Fibroblast of skin of right quadriceps (primary cell): ENCODE results near the gene AKAP13.
"Not testable (repeated sequence)": the region's sequence is repeated elsewhere in the genome, so short reads cannot be mapped to it uniquely, and the experiment has no call there.

ENCODE experiments used
- DNase-seq: peaks from one replicate; pipeline ENCODE4 v3.0.0-alpha.2; 2013

The AKAP13 gene

DNA sequence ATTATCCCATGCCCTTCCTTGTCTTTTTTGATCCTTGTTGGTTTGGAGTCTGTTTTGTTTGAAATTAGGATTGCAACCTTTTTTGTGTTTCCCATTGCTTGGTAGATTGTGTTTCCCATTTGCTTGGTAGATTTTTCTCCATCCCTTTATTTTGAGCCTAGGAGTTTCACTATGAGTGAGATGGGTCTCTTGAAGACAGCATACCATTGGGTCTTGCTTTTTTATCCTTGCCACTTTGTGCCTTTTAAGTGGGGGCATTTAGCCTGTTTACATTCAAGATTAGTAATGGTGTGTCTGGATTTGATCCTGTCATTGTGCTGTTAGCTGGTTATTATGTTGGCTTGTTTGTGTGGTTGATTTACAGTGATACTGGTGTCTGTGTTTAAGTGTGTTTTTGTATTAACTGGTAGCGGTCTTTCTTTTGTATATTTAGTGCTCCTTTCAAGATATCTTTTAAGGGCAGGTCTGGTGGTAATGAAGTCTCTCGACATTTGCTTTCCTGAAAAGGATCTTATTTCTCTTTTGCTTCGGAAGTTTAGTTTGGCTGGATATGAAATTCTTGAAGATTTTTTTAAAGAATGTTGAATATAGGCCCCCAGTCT, 70.8 kb downstream of the AKAP13 start:
- no peak for DNase-seq

- DNase-seq = no peak
Measured at GRCh38 chr15:85452436-85452835, 72.0 kb downstream of the AKAP13 start.

DNA sequence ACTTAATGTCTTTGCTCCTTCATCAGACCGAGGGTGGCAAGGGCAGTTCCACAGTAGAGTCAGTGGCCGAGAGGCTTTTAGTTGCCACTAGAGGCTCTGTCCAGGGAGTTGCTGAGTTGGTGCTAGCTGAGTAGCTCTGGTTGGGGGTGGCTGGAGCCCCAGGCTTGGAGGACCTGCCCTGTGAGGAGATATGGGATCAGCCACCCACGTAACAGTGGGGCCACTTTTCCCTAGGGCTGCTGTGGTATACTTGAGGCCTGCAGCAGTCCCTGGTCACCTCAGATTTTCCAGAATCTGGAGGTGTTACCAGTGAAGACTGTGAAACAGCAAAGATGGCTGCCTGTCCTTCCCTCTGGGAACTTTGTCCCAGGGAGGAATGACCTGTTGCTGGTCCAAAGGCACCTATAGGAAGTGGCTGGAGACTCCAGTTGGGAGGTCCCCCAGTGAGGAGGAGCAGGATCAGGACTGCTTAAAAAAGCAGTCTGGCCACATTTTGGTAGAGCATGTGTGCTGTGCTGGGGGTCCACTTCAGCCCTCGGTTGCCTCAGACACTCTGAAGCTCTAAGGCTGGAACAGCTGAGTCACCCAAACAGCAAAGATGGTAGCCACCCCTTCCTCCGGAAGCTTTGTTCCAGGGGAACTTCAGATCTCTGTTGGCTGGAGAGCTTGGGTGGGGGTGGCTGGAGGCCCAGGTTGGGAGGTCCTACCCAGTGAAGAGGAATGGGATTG, 72.9 kb downstream of the AKAP13 start:
- no peak for DNase-seq

GRCh38 chr15:85454403-85454802, 74.0 kb downstream of the AKAP13 start:
- DNase-seq = no peak

- DNase-seq = no peak
Measured at GRCh38 chr15:85455891-85456290, 75.5 kb downstream of the AKAP13 start.

DNA sequence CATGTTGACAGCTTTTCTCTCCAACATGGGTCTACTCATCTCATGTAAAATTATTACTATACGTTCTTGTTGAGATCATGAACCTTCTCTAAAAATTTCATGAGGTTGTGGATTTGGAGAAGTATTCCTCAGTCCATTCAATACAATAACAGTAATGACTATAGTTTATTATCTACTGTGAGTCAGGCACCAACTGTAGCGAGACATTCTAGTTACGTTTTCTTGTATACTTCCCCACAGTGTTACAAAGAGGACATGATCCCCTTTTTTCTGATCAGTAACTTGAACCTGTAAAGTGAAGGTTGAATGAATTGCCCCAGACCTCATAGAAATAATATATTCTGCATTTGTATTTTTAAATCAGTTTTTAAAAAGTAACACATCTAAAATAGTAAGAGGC, 76.4 kb downstream of the AKAP13 start:
- DNase-seq = no peak

GRCh38 chr15:85457392-85457968, 77.1 kb downstream of the AKAP13 start:
- no peak for DNase-seq

- no peak for DNase-seq
Measured at GRCh38 chr15:85458764-85459163, 78.4 kb downstream of the AKAP13 start.

DNA sequence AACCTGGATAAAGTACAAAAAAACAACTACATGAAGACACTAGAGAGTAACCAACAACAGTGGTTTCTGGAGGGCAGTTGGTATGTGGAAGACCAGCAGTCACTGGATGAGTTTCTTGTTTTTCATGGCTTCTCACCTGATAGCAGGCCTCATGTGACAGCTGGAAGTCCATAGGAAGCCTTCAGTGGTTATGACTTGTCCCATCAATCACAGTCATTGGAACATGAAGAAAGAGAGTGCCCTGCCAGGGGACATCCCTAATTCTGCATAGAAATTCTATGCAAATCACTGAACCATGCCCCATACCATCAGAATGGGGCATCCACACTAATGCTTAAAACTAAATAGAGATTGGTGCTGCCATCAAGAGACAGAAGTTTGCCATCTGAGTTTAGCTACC, 81.6 kb downstream of the AKAP13 start:
- DNase-seq = no peak

DNA sequence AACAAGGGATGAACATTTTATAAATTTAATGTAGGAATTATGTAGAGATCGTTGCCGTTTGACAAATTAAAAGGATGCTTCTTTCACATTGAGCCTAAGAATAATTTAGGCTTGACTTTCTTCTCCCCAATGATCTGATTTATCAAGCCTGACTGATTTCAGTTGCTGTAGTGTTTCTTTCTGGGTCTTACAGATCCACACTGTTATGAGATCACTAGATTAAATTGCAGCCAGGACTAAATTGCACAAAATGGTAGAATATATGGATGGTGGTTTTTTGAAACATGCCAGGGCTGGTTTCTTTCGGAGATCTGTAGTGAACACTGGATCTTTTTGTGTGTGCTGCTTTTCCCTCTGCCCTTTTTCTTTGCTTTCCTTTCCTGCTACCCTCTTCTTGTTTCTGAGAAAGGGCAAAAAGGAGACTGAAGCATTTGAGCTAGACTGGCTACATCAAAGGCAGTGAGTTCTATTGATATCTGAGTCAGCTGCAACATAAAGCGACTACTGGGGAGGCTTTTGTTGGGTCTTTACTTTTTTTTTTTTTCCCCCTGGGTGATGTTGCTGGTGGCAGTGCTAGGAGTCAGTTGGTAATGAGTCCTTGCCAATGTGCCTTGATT, 83.0 kb downstream of the AKAP13 start:
- no peak for DNase-seq

GRCh38 chr15:85463976-85464375, 83.6 kb downstream of the AKAP13 start:
- DNase-seq = no peak

GRCh38 chr15:85464471-85464870, 84.1 kb downstream of the AKAP13 start:
- DNase-seq = no peak

DNA sequence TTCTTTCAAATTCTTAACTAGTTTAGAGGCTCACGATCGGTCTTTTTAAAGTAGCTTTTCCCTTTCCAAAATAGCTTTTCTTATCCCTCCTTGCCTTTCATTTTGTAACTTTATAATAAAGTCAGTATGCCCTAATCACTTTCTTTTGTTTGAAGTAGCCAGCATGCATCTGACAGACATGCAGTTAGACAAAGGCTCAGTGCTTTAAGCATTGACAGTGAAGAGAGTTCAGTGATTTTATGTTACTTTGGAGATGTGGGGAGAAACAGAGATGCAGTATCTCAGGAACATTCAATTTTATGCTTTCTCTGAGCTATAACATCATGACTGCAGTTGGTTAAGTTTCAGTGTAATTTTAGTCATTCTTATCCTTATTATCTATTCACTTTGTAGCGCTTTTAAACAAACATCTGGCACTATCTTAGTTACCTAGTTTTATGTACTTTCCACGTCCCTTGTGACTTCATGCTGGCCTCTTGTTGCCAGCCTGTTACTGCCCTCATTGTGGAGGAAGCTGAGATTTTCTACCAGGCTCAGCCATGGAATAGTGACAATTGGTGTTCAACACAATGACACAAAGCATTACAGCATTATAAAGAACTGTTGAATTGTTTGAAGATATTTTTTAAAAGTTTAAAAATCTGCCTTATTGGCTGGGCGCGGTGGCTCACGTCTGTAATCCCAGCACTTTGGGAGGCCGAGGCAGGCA, 90.3 kb downstream of the AKAP13 start:
- DNase-seq = no peak

GRCh38 chr15:85472349-85472748, 91.9 kb downstream of the AKAP13 start:
- DNase-seq = no peak

DNA sequence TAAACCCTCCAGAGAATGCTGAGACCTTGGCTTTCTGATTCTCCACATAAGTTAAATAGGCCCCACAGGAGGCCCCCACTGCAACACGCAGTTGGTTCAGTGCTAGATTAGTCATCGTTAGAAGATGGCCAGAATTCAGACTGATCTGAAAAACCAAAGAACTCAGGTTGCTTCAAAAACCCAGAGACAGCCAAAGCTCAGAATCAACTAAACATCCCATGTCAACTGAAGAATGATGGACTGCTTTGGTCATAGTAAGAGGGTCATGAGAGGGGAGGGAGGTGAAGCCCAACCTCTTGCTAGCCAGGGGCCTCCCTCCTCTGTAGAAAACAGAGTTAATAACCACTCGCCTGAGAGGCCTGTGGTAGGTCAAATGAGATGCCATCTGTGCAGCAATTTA, 93.1 kb downstream of the AKAP13 start:
- DNase-seq = peak; percentile 72

DNA sequence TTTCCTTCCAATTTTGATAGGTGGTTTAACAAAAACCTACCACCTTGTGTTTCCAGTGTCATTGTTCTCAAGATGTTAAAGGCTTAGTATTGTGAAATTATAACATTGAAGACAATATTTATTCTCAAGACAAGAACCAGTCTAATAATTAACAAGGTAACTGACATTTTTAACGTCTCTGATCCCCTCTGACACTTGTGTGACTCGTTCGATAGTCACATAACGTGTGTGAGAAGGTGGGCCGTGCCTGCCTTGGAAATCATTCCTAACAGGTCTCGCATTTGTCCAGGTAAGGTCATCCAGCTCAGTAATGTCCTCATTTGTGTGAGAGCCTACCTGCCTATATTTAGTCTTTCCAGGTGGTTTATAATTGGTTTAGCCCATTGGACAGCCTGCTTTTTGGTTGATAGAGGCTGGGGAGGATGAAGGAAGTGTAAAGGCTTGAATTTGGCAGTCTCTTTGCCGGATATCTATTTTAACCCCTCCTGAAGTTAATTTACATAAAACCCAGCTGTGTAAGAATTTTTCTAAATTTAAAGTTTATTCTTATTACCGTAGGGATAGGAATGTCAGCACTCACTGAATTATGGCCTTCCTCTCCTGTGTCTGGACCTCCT, 94.4 kb downstream of the AKAP13 start:
- no peak for DNase-seq

GRCh38 chr15:85475317-85475701, 94.9 kb downstream of the AKAP13 start:
- DNase-seq = peak; percentile 19

DNA sequence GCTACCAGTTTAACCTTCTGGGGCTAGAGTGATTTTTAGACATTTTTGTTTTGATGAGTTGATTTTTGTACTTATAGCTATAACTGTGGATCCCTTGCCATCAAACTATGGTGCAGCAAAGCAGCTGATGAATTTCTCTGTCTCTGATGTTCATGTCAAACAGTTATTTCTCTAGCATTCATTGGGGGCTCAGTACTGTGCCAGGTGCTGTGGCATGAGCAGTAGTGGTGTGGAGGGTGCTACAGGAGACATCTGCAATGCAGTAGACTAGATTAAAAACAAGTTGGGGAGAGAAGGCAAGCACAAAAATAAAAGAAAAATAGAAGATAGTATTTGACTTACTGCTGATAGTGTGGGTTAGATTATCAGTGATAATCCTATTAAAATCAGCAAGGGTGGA, 95.3 kb downstream of the AKAP13 start:
- no peak for DNase-seq

DNA sequence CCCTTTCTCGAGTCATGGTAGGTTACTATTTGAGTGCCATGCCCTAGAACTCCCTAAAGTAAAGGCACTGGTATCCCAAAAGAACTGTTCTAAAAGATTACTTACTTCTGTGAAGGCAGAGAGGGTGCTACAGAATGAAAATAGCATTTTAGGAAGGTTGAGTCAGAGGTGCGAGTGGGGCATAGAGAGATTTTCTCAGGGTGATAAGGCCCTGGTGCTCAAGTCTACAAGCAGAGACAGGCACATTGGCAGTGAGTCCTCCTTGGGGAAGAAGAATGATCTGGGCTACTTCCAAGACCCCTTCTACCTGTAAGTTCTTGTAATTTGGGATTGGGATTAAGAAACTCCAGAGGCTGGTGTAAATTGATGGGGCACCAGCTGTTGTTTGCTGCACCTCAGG, 96.7 kb downstream of the AKAP13 start:
- DNase-seq = no peak

DNA sequence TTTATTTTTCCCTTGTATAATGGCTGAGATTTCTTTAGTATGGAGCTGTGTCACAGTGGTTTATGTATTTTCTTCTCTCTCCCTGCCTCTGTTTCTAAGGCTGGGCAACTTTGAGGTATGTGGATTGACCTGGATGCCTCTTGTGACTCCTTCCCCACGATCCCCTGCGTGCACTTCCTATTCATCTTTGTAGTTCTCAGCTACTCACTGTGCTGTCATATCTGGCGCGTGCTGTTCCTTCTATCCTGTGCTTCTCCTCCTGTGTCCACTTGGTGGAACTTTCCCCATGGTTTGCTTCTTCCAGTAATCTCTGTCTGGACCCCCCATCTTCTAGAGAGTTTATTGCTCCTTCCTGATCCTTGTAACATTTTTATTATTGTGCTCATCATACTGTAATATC, 97.3 kb downstream of the AKAP13 start:
- peak; percentile 59 for DNase-seq

GRCh38 chr15:85479071-85479647, 98.8 kb downstream of the AKAP13 start:
- peak; percentile 82 for DNase-seq

DNA sequence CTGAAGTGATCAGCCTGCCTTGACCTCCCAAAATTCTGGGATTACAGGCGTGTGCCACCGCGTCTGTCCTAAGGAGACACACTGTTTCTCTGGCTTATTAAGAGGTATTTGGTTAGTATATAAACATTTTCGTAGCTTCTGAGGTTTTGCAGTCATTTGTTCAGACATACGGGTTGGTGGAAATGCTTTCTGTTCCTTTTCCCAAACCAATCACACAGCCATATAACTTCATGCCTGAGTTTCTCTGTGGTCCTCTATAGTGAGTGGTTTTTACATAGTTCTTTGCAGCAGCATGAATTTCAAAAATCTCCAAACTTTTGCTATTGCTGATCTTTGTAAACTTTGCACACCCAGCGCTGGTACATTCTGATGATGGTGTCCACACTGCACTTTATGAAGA, 100.5 kb downstream of the AKAP13 start:
- no peak for DNase-seq

GRCh38 chr15:85481543-85481942, 101.1 kb downstream of the AKAP13 start:
- not testable (repeated sequence) for DNase-seq
